ENCODE data around the gene AFDN. TPM values are rescaled to one million over a fixed set of nuclear protein-coding genes. Genes with fewer than 3 reads are reported as not detected.

The AFDN gene
- total and polyA plus RNA-seq, 2 experiments from 2014 or later = 130 to 198 TPM

DNA sequence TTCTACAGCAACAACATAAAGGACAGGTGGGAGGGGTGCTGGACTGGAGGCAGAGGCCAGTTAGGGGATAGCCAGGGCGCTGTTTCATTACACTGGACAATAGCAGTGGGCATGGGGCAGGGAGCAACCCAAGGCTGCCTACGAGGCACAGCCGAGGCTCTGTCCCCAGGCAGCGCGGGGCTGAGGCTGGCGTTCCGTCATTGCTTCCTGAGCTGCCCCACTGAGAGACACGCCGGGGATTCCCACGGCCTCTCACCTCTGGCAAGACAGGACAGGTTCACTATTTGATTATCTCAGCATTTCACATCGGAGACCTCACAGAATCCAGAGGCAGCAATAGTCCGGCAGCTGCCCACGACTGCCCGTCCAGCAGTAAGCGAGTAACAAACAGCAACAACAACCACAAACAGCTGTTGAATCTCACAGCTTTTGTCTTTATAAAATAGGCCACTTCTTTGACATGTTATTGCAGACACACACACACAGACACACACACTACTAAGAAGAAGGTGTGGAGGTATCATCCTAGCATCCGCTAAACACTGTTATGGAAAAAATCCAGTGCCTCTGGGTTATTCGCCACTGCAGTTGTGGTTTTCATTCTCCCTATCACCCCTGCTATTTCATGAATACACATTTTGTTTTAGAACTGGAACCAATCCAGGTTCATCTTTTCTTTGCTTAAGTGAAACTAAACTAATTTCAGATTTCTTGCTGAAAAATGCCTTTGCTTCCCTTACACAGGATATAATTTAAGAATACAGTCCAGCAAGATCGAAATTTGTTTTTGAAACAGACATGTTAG, 190.2 kb downstream of the AFDN start:
- Histone ChIP-seq H2AFZ (no peak overlapping the region), H3K4me1 (ENCODE audit: insufficient read depth) (peaks cover 18% of the 10 kb centered on the region), H3K4me2 (no peak overlapping the region), H3K4me3 (no peak overlapping the region), H3K27ac (peak overlapping the region; percentile 68), H3K27me3 (no peaks in the 10 kb centered on the region), H3K9me2 (replicated peaks; ENCODE audit: insufficient read depth) (no peaks in the 10 kb centered on the region), H4K20me1 (ENCODE audit: insufficient read depth, poor library complexity, severe bottlenecking) (no peaks in the 10 kb centered on the region), H3K79me2 (no peaks in the 10 kb centered on the region), H3K36me3 (replicated peaks; ENCODE audit: insufficient read depth, low read depth) (no peaks in the 10 kb centered on the region), H3K9me3 (ENCODE audit: low read depth) (no peaks in the 10 kb centered on the region)
- TF ChIP-seq EZH2 (IDR thresholded peaks at IDR 0.05; ENCODE audit: borderline replicate concordance) (no peak), EZH2phosphoT487 (IDR thresholded peaks at IDR 0.05; ENCODE audit: low read depth, severe bottlenecking, unreplicated experiment) (no peak)
- TF ChIP-seq, protein P1, sequence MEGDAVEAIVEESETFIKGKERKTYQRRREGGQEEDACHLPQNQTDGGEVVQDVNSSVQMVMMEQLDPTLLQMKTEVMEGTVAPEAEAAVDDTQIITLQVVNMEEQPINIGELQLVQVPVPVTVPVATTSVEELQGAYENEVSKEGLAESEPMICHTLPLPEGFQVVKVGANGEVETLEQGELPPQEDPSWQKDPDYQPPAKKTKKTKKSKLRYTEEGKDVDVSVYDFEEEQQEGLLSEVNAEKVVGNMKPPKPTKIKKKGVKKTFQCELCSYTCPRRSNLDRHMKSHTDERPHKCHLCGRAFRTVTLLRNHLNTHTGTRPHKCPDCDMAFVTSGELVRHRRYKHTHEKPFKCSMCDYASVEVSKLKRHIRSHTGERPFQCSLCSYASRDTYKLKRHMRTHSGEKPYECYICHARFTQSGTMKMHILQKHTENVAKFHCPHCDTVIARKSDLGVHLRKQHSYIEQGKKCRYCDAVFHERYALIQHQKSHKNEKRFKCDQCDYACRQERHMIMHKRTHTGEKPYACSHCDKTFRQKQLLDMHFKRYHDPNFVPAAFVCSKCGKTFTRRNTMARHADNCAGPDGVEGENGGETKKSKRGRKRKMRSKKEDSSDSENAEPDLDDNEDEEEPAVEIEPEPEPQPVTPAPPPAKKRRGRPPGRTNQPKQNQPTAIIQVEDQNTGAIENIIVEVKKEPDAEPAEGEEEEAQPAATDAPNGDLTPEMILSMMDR (IDR thresholded peaks at IDR 0.05; ENCODE audit: poor library complexity) = no peak
- DNase-seq (ENCODE audit: low spot score) = no peak
- WGBS (ENCODE audit: low lambda C conversion rate, missing lambda C conversion rate) = 90% methylated on average over 18 of the region's 18 CpGs

DNA sequence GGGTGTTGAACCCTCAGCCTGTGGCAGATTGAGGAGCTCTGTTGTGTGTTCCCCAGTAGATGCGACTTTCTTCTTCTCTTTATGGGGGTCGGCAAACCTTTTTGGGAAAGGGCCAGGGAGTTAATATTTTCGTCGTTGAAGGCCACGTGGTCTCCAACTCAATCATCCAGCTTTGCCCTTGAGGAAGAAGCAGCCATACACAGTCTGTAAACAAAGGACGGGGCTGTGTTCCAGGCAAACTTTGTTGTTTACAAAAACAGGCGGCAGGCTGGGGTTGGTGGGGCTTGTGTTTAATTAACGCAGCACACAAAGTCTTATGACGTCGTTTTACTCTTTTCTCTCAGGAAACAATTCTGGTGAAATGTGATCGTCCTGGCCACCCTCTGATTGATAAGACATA, 190.9 kb downstream of the AFDN start:
- no peaks in the 10 kb centered on the region for H3K9me3 ChIP-seq (ENCODE audit: low read depth)
- H3K27ac ChIP-seq = peak overlapping the region; percentile 68
- no peaks in the 10 kb centered on the region for H4K20me1 ChIP-seq (ENCODE audit: insufficient read depth, poor library complexity, severe bottlenecking)
- H3K4me1 ChIP-seq (ENCODE audit: insufficient read depth) = peaks cover 22% of the 10 kb centered on the region
- H3K79me2 ChIP-seq = no peaks in the 10 kb centered on the region
- DNase-seq (ENCODE audit: low spot score) = no peak
- H2AFZ ChIP-seq = no peak overlapping the region
- H3K36me3 ChIP-seq (replicated peaks; ENCODE audit: insufficient read depth, low read depth) = no peaks in the 10 kb centered on the region
- H3K4me2 ChIP-seq = no peak overlapping the region
- H3K27me3 ChIP-seq = no peaks in the 10 kb centered on the region
- TF ChIP-seq EZH2phosphoT487 (IDR thresholded peaks at IDR 0.05; ENCODE audit: low read depth, severe bottlenecking, unreplicated experiment) (no peak), EZH2 (IDR thresholded peaks at IDR 0.05; ENCODE audit: borderline replicate concordance) (no peak)
- TF ChIP-seq, protein P1 (IDR thresholded peaks at IDR 0.05; ENCODE audit: poor library complexity) = no peak
- H3K9me2 ChIP-seq (replicated peaks; ENCODE audit: insufficient read depth) = no peaks in the 10 kb centered on the region
- 48% methylated on average over 11 of the region's 11 CpGs for WGBS (ENCODE audit: low lambda C conversion rate, missing lambda C conversion rate)
- no peak overlapping the region for H3K4me3 ChIP-seq

DNA sequence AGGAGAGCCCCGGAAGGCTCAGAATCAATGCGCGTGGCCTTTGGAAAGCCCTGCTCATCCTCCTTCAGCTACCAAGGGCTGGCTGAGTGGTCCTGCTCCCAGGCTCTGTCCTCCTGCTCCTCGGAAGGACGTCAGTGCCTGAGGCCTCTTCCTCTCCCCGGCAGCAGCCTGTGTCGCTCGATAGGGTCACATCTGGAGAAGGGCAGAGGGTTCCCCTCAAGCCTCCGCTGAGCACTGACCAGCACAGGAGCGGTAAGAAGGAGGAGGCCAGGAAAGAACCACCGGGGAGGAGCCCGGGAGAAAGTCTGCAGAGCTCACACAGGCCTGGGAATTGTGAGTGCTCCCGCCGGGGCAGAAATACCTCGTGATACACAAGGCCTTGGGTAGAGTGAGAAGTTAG, 192.0 kb downstream of the AFDN start:
- no peaks in the 10 kb centered on the region for H4K20me1 ChIP-seq (ENCODE audit: insufficient read depth, poor library complexity, severe bottlenecking)
- H3K27me3 ChIP-seq = no peaks in the 10 kb centered on the region
- H3K36me3 ChIP-seq (replicated peaks; ENCODE audit: insufficient read depth, low read depth) = no peaks in the 10 kb centered on the region
- TF ChIP-seq, protein P1 (IDR thresholded peaks at IDR 0.05; ENCODE audit: poor library complexity) = no peak
- TF ChIP-seq EZH2 (IDR thresholded peaks at IDR 0.05; ENCODE audit: borderline replicate concordance) = no peak
- no peak for TF ChIP-seq EZH2phosphoT487 (IDR thresholded peaks at IDR 0.05; ENCODE audit: low read depth, severe bottlenecking, unreplicated experiment)
- H2AFZ ChIP-seq = no peak overlapping the region
- 85% methylated on average over 15 of the region's 15 CpGs for WGBS (ENCODE audit: low lambda C conversion rate, missing lambda C conversion rate)
- no peak for DNase-seq (ENCODE audit: low spot score)
- H3K4me3 ChIP-seq = no peak overlapping the region
- no peaks in the 10 kb centered on the region for H3K79me2 ChIP-seq
- H3K9me2 ChIP-seq (replicated peaks; ENCODE audit: insufficient read depth) = no peaks in the 10 kb centered on the region
- no peaks in the 10 kb centered on the region for H3K9me3 ChIP-seq (ENCODE audit: low read depth)
- H3K27ac ChIP-seq = no peak overlapping the region
- H3K4me2 ChIP-seq = no peak overlapping the region
- peaks cover 30% of the 10 kb centered on the region for H3K4me1 ChIP-seq (ENCODE audit: insufficient read depth)
